ENCODE measurements around the gene TMCO2.

The TMCO2 gene

DNA sequence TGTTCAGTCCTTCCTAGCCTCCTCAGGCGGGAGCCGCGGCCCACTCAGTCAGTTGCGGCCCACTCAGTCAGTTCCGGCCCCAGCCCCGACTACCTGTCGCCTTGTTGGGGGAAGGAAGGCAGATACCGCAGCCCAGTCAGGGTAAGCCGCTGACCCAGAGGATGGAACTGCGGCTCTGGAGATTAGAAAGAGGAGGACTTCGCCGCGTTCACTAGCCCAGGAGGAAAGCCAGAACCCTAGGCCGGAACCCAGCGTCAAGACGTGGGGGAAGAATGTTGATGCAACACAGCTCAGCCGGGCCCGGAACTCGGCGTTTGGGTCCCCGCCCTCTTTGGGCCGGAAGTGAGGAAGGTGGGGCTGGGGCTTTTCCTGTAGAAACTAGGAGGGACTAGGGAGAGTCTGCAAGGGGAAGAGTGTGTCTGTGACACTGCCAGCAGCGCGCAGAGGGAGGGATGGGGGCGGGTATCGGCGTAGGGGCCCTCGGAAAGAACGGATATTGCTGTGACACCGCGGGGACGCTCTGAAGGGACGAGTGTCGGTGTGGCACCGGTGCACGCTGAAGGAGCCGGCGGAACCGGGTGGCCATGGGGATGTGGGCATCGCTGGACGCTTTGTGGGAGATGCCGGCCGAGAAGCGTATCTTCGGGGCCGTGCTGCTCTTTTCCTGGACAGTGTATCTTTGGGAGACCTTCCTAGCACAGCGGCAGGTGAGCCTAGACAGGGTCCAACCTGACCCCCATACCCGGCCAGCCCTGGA lies 10.1 kb downstream of the TMCO2 start, which contains the start of gene ZMPSTE24:
ZMPSTE24 (plus strand) TSS at position 549 of the 757 bp plus-strand sequence; CDS start at position 585, 36 bp downstream.
- in situ Hi-C loops (cut with MboI; ENCODE audit: low sequenced_read_pairs) = no loop called here

DNA sequence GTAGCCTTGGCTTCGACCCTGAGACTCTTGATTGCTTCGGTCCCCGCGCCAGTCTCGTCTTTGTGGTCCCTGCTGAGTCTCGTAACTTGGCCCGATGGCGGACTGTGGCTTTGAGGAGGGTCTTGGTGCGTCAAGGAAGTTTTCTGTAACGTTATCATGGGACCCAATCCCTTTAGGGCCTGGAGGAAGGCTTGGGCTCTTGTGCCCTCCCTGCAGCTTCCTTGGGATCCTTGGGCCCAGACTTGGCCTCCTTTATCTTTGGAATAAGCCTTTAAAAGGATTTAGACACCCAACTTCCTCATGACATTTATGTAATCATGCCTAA lies 10.7 kb downstream of the TMCO2 start:
- in situ Hi-C loops (cut with MboI; ENCODE audit: low sequenced_read_pairs) = no loop called here

DNA sequence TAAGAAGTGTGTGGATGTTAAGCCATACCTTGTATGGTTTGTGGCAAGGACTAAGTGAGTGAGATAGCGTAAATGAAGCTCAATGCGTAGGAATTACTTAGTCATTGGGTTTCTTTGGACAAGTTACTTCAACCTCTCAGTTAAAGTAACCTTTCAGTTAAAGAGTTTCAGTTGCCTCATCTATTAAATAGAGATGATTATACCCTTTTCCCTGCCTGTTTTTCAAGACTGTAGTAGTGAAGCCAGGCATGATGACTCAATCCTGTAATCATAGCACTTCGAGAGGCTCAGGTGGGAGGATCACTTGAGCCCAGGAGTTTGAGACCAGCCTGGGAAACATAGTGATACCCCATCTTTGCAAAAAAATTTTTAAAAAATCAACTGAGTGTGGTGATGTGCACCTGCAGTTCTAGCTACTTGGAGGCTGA lies 16.6 kb downstream of the TMCO2 start:
- in situ Hi-C loops (cut with MboI; ENCODE audit: low sequenced_read_pairs) = no loop called here

DNA sequence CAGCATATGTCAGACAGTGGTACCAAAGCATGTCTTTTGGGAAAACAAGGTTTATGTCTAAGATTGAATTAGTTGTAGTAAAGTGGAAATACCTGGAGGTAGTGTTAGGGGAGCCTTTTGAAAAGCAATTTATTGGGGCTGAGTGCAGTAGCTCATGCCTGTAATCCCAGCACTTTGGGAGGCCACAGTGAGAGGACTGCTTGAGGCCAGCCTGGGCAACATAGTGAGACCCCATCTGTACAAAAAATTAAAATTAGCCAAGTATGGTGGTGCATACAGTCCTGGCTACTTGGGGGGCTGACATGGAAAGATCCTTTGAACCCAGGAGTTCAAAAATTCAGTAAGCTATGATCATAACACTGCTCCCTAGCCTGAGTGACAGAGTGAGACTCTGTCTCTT lies 17.6 kb downstream of the TMCO2 start:
- in situ Hi-C loops (cut with MboI; ENCODE audit: low sequenced_read_pairs) = no loop called here

DNA sequence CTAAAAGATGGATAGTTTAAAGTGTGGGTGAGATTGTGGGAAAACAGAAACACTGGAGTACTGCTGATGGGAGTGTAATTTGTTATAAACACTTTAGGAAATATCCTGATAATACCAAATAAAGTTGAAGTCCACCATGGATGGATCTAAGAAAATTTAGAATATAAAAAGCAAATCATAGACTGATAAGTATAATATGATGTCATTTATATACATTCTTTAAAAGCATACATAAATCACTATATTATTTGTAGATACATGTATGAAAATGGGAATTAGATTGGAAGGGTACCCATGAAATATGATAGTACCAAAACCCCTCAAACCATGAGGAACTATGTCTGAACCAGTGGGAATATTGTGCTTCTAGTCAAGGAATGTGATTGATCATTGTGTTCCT lies 18.2 kb downstream of the TMCO2 start:
- in situ Hi-C loops (cut with MboI; ENCODE audit: low sequenced_read_pairs) = no loop called here

DNA sequence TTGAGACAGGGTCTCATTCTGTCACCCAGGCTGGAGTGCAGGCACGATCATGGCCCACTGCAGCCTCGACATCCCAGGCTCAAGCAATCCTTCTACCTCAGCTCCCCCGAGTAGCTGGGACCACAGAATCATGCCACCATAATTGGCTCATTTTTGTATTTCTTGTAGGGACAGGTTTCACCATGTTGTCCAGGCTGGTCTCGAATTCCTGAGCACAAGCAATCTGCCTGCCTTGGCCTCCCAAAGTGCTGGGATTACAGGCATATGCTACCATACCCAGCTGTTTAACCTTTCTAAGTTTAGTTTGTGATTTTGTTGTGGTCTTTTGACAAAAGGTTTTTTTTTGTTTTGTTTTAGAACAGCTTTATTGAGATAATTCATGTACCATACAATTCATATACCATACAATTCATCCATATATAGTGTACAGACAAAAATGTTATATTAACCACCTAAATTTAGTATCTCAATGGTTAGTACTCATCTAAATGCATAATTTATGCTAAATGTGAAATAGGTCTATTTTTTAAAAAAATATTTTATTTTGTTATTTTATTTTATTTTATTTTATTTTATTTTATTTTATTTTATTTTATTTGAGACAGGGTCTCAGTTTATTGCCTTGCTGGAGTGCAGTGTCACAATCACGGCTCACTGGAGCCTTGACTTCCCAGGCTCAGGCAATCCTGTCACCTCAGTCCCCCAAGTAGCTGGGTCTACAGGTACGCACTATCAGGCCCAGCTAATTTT lies 19.2 kb downstream of the TMCO2 start:
- in situ Hi-C loops (cut with MboI; ENCODE audit: low sequenced_read_pairs) = no loop called here

DNA sequence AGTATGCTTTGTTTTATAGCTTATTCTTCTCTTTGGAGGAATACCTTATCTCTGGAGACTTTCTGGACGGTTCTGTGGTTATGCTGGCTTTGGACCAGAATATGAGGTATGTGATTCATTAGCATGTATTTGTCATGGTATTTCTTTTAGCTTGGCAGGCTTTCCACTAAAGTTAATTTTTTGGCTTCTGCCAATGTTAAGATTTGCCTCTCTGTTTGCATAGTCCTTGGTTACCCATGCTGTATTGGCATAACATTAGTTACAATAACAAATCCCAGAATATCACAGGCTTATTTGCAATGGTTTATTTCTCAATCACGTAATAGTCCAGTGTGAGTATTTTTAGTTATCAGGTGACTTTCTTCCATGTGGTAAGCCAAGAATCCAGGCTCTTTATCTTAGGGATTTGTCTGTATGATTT lies 20.0 kb downstream of the TMCO2 start:
- in situ Hi-C loops (cut with MboI; ENCODE audit: low sequenced_read_pairs) = no loop called here

DNA sequence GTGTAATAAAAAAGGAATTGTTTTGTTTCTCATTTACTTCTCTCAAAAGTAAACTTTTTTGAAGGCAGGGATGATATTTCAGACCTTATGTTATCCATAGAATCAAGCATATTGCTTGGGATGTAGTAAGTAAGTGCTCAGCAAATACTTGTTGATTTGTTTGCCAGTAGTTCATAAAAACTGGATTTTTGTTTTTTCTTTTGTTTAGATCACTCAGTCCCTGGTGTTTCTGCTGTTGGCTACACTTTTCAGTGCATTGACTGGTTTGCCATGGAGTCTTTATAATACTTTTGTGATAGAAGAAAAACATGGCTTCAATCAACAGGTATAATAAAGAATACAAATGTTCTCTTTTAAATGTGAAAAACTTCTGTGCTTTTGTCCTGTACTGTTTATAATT lies 20.5 kb downstream of the TMCO2 start:
- in situ Hi-C loops (cut with MboI; ENCODE audit: low sequenced_read_pairs) = no loop called here

DNA sequence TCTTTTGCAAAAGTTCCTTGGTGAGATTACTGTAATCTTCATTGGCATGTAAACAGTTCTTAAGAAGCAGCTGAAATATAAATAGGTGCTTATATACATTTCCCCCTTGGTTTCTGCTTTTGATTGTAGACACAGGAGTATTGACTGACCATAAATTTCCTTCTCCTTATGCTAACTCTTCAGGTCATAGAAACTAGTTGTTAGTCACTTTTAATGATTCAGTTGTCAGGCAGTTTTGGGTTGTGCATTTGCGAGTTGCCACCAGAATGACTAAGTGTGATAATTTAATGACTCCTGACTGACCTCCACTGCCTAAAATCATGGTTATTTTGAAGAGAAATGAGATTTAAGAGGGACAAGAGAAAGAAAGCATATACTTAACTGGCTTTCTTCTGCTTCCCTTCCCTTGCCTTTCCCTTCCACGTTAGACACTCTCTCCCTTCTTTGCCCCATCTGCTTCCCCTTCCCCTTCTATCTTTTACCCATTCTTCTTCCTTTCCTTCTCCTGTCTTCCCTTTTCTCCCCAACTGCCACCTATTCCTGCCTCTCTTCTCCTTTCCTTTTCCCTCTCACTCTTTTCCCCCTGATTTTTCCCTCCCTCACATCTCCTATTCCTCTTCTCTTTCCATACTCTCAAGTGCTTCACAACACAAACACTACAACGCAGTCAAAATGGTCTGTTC lies 22.6 kb downstream of the TMCO2 start:
- in situ Hi-C loops (cut with MboI; ENCODE audit: low sequenced_read_pairs) = no loop called here

DNA sequence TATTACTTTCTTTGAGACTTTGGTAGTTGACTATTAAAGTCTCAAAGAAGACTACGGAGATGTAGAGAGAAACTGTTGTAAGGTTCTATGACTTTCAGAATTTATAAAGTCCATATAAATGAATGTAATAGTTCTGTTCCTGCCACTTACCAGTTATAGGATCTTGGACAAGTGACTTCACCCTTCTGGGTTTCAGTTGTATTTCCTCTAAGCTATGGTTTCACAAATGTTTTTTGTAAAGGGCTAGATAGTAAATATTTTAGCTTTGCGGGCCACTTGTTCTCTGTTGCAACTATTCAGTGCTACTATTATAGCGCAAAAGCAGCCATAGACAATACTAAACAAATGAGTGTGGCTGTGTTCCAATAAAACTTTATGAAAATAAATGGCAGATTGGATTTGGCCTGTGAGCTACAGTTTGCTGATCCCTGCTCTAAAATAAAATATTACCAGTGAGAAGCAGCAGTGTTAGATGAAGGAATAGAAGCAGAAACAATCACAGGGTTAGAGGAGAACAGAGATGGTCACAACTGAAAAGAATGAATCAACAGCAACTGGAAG lies 25.0 kb downstream of the TMCO2 start:
- in situ Hi-C loops (cut with MboI; ENCODE audit: low sequenced_read_pairs) = no loop called here

DNA sequence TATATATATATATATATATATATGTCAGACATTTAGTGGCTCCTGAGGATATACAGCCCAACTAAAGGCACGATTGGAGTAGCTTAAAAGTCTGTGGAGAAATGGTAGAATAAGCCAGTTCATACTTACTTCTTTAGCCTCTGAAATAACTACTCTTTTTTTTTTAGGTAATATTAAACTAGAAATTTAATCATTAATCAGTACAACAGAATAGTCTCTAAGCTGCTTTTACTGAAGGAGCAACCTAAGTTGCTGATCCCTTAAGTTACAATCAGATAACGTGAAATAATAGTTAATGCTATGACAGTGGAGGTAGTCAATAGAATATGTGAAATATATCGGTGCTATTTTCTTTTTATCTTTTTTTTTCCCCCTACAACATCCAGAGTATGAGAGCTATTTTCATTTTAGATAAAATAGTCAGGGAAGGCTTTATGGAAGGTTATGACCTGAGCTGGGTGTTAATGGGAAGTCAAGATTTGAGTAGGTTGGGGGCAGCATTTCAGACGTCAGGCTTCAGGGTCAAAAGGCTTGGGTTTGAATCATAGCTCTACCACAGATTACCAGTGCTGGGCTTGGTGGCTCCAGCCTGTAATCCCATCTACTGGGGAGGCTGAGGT lies 25.9 kb downstream of the TMCO2 start:
- in situ Hi-C loops (cut with MboI; ENCODE audit: low sequenced_read_pairs) = no loop called here

DNA sequence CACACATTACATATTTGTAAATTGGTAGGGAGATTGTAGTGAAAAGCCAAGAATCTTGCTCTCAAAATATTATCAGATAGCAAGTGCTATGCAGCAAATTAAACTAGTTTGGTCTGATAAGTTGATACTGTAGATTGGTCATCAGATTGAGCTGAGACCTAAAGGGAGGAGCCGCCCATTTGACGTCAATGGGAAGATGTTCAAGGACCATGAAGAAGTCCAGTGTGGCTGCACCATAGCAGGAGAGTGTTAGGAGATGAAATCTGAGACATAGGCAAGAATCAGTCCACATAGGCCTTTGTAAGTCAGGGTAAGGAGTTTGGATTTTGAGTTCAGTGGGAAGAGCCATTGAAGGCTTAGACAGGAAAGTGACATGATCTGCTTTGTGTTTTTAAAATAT lies 26.6 kb downstream of the TMCO2 start:
- in situ Hi-C loops (cut with MboI; ENCODE audit: low sequenced_read_pairs) = no loop called here

DNA sequence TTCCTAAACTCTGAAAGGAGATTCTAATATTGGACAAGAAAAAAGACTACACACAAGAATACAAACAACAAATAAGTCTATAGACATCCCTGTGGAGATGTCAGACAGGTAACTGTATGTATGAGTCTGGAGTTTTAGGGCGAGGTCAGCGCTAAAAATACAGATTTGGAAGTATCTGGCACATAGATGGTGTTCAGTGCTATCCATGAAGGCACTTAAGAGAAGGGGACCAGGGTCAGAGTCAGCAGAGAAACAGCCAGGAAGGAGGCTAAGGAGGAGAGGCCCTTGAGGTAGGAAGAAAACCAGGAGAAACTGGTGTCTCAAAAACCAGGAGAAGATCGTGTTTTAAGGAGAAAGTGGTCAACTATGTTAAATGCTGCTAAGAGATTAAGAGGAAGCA lies 28.4 kb downstream of the TMCO2 start:
- in situ Hi-C loops (cut with MboI; ENCODE audit: low sequenced_read_pairs) = no loop called here

DNA sequence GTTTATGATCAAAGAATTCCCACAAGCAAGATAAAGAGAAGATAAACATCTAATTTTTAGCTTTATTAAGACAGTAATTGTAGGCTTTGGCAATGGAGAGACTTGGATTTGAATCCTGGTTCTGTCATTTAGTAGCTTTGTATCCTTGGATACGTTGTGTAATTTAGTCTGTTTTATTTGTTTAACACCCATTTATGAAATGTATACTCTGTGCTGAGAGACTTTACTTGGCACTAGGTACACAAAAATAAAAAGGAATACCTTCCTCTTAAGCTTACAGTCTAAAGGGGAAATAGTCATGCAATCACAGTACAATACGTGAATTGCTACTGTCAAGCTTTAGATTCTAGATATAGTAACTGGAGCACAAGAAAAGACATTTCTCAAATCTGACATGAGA lies 34.1 kb downstream of the TMCO2 start:
- in situ Hi-C loops (cut with MboI; ENCODE audit: low sequenced_read_pairs) = no loop called here

DNA sequence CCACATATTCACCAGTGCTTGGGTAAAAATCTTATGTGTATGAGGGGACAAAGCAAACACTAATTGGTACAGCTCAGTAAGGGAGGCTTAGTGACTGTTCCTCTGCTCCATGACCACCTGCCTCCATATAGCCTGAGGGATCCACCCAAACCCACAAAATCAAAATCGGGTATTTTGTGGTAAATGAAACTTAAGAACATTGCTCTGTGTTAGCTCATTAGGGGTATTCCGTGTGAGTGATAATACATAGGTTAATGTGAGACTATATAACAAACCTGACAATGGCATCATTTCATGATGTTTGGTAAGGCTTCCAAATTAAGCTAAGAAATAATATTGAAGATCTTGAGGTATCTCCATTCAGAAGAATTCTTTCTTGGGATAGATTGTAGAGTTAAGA lies 43.6 kb downstream of the TMCO2 start:
- in situ Hi-C loops (cut with MboI; ENCODE audit: low sequenced_read_pairs) = no loop called here

DNA sequence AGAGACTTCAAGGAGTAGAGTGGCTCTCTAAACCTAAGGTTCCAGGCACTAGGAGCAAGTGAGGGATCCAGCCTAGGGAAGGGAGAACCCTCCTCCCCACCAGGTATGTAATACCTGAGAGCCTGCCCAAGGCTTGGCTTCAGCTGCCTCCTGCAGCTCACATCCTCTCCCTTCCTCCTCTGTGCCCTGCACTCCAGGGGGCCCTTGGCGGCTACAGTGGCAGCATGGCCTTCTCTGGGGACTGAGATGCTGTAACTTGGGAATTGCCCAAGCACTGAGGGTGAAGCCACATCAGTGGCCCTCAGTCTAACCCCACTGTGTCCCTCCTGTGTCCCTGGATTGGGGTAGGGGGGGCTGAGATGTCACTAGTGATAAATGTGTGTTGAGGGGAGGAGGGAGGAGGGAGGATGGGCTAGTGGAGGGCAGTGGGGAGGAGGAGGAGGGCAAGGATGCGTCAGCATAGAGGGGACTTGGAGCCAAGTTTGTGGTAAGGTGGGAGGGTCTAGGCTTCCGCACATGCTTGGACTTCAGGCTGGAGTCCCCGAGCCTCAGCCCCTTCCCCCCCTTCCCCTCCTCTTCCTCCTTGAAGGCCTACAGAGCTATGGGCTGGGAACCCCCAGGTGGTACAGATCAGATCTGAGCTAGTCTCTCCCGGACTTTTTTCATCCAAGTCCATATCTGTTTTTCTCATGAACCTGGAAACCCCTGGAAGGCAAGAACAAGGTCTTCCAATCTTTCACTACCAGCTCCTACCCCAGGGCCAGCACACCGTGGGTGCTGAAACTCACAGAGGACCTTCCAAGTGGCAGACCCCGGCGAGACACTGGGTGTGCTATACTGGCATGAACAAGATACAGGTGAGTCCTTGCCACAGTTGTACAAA lies 51.9 kb downstream of the TMCO2 start:
- in situ Hi-C loops (cut with MboI; ENCODE audit: low sequenced_read_pairs) = no loop called here

DNA sequence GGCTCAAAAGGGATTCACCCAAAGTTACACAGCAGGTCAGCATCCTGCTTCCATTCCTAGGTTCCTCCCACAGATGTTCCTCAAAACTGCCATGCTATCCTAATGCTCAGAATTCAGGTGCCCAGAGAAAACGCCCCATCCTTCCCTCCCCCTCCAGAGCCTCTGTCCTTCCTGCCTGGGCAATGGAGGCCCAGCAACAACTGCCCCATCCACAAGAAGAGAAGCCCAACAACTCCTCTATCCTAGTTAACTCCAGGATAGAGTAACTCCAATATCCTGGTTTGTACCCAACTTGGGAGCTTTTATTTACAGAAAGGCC lies 52.5 kb downstream of the TMCO2 start:
- in situ Hi-C loops (cut with MboI; ENCODE audit: low sequenced_read_pairs) = no loop called here

DNA sequence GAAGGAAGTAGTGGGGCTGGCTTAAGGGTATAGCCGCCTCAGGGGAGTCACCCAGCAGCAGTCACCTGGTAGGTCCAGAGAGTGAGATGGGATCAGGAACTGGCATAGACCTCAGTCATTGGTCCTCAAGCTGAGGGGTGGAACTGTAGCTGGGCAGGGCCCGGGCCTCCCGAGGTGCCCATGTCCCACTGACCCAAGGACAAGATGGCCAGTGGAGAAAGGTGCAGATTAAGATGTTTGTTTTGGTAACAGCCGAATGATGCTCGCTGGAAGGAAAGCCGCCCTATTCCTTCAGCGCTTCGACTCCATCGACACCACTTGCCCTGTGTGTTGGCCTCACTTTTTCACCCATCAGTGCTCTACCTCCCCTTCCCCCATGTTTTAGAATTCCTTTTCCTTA lies 52.9 kb downstream of the TMCO2 start:
- in situ Hi-C loops (cut with MboI; ENCODE audit: low sequenced_read_pairs) = no loop called here

DNA sequence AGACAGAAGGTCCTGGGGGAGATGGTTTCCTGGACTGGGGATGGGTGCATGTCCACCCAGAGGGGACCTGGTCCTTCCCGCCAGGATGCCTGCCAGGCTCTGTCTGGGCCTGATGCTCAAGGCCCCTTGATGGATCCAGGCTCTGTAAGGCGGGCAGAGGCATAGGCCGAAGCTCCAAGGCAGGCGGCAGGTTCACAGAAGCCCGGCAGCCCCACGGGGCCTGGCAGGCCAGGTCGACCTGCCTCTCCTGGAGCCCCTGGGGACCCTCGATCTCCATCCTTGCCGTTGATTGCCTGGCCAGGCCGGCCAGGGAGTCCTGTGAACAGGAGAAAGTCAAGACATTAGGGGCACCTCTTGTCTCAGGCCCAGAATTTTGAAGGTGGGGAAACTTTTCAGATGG lies 53.3 kb downstream of the TMCO2 start:
- in situ Hi-C loops (cut with MboI; ENCODE audit: low sequenced_read_pairs) = no loop called here
